ENCODE data around the gene TJAP1. TPM values are rescaled to one million over a fixed set of nuclear protein-coding genes. Genes with fewer than 3 reads are reported as not detected.
"Not testable (repeated sequence)": the region's sequence is repeated elsewhere in the genome, so short reads cannot be mapped to it uniquely, and the experiment has no call there.

TJAP1 gene
- total and polyA plus RNA-seq, 12 donors: 17.6 to 77.5 (median 33.0) TPM

DNA sequence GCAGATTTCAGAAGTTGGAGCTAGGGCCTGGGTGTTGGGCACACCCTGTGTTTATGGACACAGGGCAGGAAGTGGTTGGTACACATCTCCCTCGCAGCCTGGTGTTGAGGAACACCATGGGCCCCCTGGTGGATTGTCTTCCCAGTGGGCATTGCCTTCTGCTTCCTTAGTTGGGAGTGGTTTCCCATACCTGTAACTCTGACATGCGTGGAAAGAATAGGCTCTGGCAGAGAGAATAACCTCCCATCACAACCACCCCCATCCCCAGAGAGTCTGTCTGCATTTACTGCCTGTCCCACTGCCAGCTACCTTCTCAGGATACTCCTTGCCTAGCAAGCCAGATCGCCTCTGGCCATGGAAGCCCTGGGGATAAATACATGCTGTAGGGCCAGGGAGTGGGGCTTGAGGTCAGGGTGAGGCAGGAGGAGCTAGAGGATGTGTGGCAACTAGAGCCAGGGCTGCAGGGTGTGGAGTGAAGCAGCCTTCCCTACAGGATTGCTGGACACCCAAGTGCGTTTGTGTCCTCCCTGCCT, 18.1 kb downstream of the TJAP1 start:
- Histone ChIP-seq H3K4me3 (no peak overlapping the region), H3K9me3 (replicated peaks in 1 of 3) (no peaks in the 10 kb centered on the region), H3K4me1 (replicated peaks in 1 of 2) (peaks cover 25 to 29% of the 10 kb centered on the region in 2 donors), H3K27me3 (no peaks in the 10 kb centered on the region), H3K36me3 (replicated peaks in 1 of 2) (peaks cover 0 to 26% of the 10 kb centered on the region in 2 donors), H3K27ac (no peak overlapping the region)
- intact Hi-C loops (cut with DNase I): loop anchor here (5.0 kb wide), 2 partner anchors 43 to 113 kb away; no protein-coding TSS in a partner anchor
- DNase-seq: no peak
- TF ChIP-seq CTCF (IDR thresholded peaks at IDR 0.05): no peak
- TF ChIP-seq POLR2A (IDR thresholded peaks at IDR 0.05): no peak
- 74 to 100% (median 82%) methylated on average over 1 to 4 of the region's 4 CpGs for WGBS, 4 donors

- H3K27me3 ChIP-seq: no peaks in the 10 kb centered on the region
- WGBS, 4 donors: 34 to 43% (median 39%) methylated on average over 9 to 18 of the region's 18 CpGs
- H3K4me3 ChIP-seq: no peak overlapping the region
- peaks cover 24 to 29% of the 10 kb centered on the region in 2 donors for H3K4me1 ChIP-seq (replicated peaks in 1 of 2)
- H3K9me3 ChIP-seq (replicated peaks in 1 of 3): no peaks in the 10 kb centered on the region
- H3K36me3 ChIP-seq (replicated peaks in 1 of 2): peaks cover 0 to 36% of the 10 kb centered on the region in 2 donors
- DNase-seq: peak in 6 of 7 donors; percentile 40 to 67 (median 50)
- H3K27ac ChIP-seq: peak overlapping the region in 1 of 5 donors; percentile 13
- TF ChIP-seq POLR2A (IDR thresholded peaks at IDR 0.05): no peak
- peak; percentile 46 to 67 (median 62) for TF ChIP-seq CTCF (IDR thresholded peaks at IDR 0.05)
- intact Hi-C loops (cut with DNase I): loop anchor here (5.0 kb wide), 2 partner anchors 44 to 114 kb away; no protein-coding TSS in a partner anchor
These were observed 19.2 kb downstream of the TJAP1 start for GRCh38 chr6:43496370-43497128.

DNA sequence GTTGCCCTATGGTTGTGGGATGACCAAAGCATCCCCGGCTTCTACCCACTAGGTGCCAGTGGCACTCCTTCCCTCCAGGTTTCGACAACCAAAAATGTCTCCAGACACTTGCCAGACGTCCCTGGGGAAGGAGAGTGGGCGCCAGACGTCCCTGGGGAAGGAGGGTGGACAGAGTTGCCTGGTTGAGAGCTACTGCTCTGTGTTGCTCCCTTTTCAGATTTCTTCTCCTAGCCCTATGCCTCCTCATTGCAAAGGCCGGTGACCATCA, 19.7 kb downstream of the TJAP1 start:
- no peak overlapping the region for H3K4me3 ChIP-seq
- 79 to 87% (median 80%) methylated on average over 4 to 6 of the region's 6 CpGs for WGBS, 4 donors
- peaks cover 0 to 37% of the 10 kb centered on the region in 2 donors for H3K36me3 ChIP-seq (replicated peaks in 1 of 2)
- intact Hi-C loops (cut with DNase I): loop anchor here (5.0 kb wide), 2 partner anchors 45 to 115 kb away; no protein-coding TSS in a partner anchor
- no peaks in the 10 kb centered on the region for H3K9me3 ChIP-seq (replicated peaks in 1 of 3)
- no peaks in the 10 kb centered on the region for H3K27me3 ChIP-seq
- TF ChIP-seq POLR2A (IDR thresholded peaks at IDR 0.05) (no peak), CTCF (IDR thresholded peaks at IDR 0.05) (no peak)
- no peak for DNase-seq
- no peak overlapping the region for H3K27ac ChIP-seq
- H3K4me1 ChIP-seq (replicated peaks in 1 of 2): peaks cover 19 to 29% of the 10 kb centered on the region in 2 donors

DNA sequence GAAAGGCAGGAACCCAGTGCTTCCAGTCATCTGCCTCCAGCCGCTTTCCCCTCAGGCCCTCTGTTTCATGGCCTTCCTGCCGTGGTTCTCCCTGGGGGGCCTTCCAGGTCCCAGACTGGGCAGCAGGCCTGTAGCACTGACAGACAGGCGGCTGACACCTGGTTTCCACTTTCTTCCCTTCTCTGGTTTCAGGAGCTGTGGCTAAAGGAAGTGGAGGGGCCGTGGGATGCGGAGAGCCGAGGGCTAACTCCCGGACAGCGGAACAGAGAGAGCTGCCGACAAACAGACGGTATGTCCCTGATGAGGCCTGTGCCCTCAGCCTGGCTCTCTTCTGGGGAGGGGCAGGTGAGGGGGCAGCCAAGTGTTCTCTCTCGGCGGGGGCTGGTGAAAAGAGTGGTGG, 20.3 kb downstream of the TJAP1 start:
- no peak overlapping the region for H3K4me3 ChIP-seq
- intact Hi-C loops (cut with DNase I): loop anchor here (5.0 kb wide), 2 partner anchors 45 to 115 kb away; no protein-coding TSS in a partner anchor
- TF ChIP-seq POLR2A (IDR thresholded peaks at IDR 0.05) (no peak), CTCF (IDR thresholded peaks at IDR 0.05) (no peak)
- H3K4me1 ChIP-seq (replicated peaks in 1 of 2): peaks cover 12 to 29% of the 10 kb centered on the region in 2 donors
- 89 to 96% (median 92%) methylated on average over 8 to 12 of the region's 12 CpGs for WGBS, 4 donors
- no peak for DNase-seq
- peaks cover 0 to 43% of the 10 kb centered on the region in 2 donors for H3K36me3 ChIP-seq (replicated peaks in 1 of 2)
- H3K27me3 ChIP-seq: no peaks in the 10 kb centered on the region
- H3K9me3 ChIP-seq (replicated peaks in 1 of 3): no peaks in the 10 kb centered on the region
- no peak overlapping the region for H3K27ac ChIP-seq

- H3K27ac ChIP-seq: not testable (repeated sequence)
These were observed 20.9 kb downstream of the TJAP1 start for GRCh38 chr6:43498291-43498690.

More at GRCh38 chr6:43498291-43498690, 20.9 kb downstream of the TJAP1 start:
- Histone ChIP-seq H3K4me1 (replicated peaks in 1 of 2) (peaks cover 11 to 29% of the 10 kb centered on the region in 2 donors), H3K36me3 (replicated peaks in 1 of 2) (peaks cover 0 to 49% of the 10 kb centered on the region in 2 donors)
- not testable (repeated sequence) for DNase-seq; H3K27me3 ChIP-seq; H3K4me3 ChIP-seq; H3K9me3 ChIP-seq (replicated peaks in 1 of 3)
- intact Hi-C loops (cut with DNase I): loop anchor here (5.0 kb wide), 2 partner anchors 46 to 116 kb away; no protein-coding TSS in a partner anchor
- WGBS, 4 donors: 80 to 93% (median 90%) methylated on average over 5 of the region's 5 CpGs

Data from adrenal gland (tissue), 12 donors.